Cardiac muscle cell (in vitro differentiated cells and primary cell): Measurements from ENCODE around the gene NFATC4. TPM values are rescaled to one million over a fixed set of nuclear protein-coding genes. Genes with fewer than 3 reads are reported as not detected.

Experiments used
- DNase-seq, 2 donors: peaks; one replicate each; pipeline versions ENCODE4 v3.0.0 to v3.0.0-alpha.2; 2010 to 2017; ENCODE audit warnings: low read depth in 1 of 2, low spot score in 1 of 2
- H3K27ac ChIP-seq: fragments of 200-600 bp; sonication (generic); 2 replicates; pipeline ENCODE4 v1.5.1; 2016
- H3K27me3 ChIP-seq: fragments of 200-600 bp; sonication (generic); 2 replicates; pipeline ENCODE4 v1.6.0; 2016; ENCODE audit warnings: control low read depth
- H3K36me3 ChIP-seq: fragments of 200-600 bp; sonication (generic); 2 replicates; pipeline ENCODE4 v1.5.1; 2016; ENCODE audit warnings: control low read depth
- H3K4me1 ChIP-seq: fragments of 200-600 bp; sonication (generic); 2 replicates; pipeline ENCODE4 v1.8.1; 2017; ENCODE audit warnings: low read depth, mild to moderate bottlenecking, mixed run types
- H3K4me3 ChIP-seq: fragments of 200-600 bp; sonication (generic); 2 replicates; pipeline ENCODE4 v1.5.1; 2016; ENCODE audit warnings: mild to moderate bottlenecking
- H3K9me3 ChIP-seq: fragments of 200-600 bp; sonication (generic); 2 replicates; pipeline ENCODE4 v1.5.1; 2017; ENCODE audit warnings: low read depth, mild to moderate bottlenecking, control low read depth
- polyA plus RNA-seq: library from polyadenylated mRNA; unstranded; fragments of >200 nt; fragmentation: Nextera tagmentation; extraction: Ambion mirVana; gene quantifications from 2 replicates; pipeline ENCODE4 v1.2.1, GENCODE V29; 2016
- total RNA-seq: library from RNA; depleted of rRNA; stranded (reverse); fragments of >200 nt; gene quantifications from 2 replicates; pipeline ENCODE4 v1.2.3, GENCODE V29; 2016
- TF ChIP-seq, protein P1 (sequence below): IDR thresholded peaks from 2 replicates; pipeline ENCODE4 v1.5.1; 2012; ENCODE audit warnings: low read depth, mild to moderate bottlenecking, low read length

NFATC4 gene
- total and polyA plus RNA-seq, 2 experiments from 2014 or later = 83.2 to 117 TPM

DNA sequence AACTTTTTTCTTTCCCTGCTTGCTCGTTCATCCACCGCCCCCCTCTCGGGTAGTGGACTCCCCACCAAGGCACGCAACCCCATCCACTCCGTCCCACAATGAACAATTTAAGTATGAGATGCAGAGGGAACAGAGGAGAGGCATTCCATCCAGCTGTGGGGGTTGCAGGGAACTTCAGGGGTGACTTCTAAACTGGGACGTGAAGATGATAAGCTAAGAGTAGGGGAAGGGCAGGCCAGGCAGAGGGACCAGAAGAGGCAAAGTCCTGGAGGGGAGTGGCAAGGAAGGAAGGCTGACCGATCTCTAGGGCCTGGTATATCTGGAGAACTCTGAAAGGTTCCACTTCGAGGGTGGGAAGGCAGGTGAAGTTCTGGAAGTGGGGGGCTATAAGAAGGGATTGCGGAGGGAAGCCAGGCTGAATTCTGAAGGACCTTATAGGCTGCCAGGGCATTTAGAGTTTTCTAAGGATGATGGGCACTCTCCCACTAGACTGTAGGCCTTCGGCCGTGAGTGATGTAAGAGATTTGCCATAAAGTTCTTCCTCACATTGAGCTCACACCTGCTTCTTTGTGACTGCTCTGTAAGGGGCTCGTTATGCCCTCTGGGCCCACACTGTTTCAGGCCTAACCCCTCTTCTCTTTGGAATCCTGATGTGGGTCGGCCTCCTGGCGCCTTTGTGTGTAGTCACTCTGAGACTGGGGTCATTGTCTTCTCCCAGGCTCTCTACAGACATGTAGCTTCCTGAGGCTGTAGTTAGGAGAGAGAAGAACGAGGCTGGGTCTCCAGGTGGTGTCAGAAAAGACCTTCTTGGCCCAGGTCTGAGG is 12.1 kb downstream of the NFATC4 start:
- Histone ChIP-seq H3K4me1 (no peaks in the 10 kb centered on the region), H3K27me3 (no peaks in the 10 kb centered on the region), H3K36me3 (no peaks in the 10 kb centered on the region), H3K27ac (no peak overlapping the region), H3K4me3 (no peak overlapping the region), H3K9me3 (no peaks in the 10 kb centered on the region)
- TF ChIP-seq, protein P1, sequence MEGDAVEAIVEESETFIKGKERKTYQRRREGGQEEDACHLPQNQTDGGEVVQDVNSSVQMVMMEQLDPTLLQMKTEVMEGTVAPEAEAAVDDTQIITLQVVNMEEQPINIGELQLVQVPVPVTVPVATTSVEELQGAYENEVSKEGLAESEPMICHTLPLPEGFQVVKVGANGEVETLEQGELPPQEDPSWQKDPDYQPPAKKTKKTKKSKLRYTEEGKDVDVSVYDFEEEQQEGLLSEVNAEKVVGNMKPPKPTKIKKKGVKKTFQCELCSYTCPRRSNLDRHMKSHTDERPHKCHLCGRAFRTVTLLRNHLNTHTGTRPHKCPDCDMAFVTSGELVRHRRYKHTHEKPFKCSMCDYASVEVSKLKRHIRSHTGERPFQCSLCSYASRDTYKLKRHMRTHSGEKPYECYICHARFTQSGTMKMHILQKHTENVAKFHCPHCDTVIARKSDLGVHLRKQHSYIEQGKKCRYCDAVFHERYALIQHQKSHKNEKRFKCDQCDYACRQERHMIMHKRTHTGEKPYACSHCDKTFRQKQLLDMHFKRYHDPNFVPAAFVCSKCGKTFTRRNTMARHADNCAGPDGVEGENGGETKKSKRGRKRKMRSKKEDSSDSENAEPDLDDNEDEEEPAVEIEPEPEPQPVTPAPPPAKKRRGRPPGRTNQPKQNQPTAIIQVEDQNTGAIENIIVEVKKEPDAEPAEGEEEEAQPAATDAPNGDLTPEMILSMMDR = no peak
- DNase-seq = no peak

DNA sequence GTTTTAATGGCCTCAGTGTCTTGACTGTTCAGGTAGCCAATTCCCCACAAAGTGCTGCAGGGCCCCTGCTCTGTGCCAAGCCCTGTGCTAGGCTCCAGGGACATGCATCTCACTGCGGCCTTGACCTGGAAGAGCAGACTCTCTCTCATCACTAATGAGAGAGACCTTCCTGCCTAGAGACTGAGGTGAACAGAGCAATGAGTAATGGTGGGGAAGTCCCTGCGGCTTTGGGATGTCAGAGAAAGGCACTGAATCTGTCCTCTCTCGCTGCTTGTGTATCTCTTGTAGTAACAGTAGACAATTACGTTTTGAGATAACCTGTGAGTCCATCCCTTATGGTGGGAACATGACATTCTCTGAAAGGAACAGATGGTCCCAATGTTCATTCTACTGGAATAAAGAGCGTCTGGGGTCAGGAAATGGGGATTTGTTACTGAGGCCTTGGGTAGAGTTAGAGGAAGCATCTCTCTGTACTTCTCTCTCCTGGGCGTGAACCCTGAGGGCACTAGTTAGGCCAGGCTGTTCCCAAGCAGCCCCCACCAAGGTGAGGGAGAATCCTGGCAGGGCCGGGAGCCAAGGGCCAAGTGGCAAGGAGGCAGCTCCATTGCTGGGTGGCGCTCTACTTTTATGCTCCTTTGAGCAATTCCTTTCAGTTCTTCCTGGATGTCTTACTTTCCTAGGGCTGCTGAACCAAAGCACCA is 13.5 kb downstream of the NFATC4 start:
- no peak overlapping the region for H3K4me3 ChIP-seq
- H3K4me1 ChIP-seq = no peaks in the 10 kb centered on the region
- DNase-seq = no peak
- H3K27ac ChIP-seq = no peak overlapping the region
- H3K27me3 ChIP-seq = no peaks in the 10 kb centered on the region
- H3K9me3 ChIP-seq = no peaks in the 10 kb centered on the region
- no peaks in the 10 kb centered on the region for H3K36me3 ChIP-seq
- TF ChIP-seq, protein P1 = no peak

DNA sequence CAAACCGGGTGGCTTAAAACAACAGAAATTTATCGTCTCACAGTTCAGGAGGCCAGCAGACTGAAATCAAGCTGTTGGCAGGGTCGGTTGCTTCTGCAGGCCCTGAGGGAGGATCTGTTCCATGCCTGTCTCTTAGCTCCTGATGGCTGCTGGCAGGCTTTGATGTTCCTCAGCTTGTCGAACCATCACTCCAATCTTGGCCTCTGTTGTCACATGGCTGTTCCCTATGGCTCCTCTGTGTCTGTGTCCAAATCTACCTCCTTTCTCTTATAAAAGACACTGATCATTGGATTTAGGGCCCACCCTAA is 14.0 kb downstream of the NFATC4 start:
- no peak for DNase-seq

DNA sequence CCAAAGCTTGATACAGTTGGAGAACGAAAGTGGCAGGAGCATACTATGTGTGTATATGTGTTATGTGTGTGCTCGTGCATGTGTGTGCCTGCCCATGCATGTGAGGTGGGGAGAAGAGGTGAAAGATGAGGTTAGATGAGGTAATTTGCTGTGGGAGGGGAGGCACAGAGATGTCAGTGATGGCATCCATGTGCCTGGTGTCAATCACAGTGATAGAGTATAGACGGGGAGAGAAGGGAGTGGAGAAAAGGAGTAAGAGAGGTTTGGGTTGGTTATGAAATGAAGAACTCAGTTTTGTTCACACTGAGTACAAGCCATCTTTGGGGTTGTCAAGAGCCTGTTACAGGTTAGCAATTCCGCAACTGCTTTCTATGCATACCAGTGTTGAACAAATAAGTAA is 16.2 kb downstream of the NFATC4 start:
- no peak for DNase-seq
- Histone ChIP-seq H3K4me1 (no peaks in the 10 kb centered on the region), H3K9me3 (no peaks in the 10 kb centered on the region), H3K27ac (no peak overlapping the region), H3K36me3 (no peaks in the 10 kb centered on the region), H3K27me3 (no peaks in the 10 kb centered on the region), H3K4me3 (no peak overlapping the region)
- TF ChIP-seq, protein P1 = no peak

More for the DNA sequence above, 14.0 kb downstream of the NFATC4 start:
- Histone ChIP-seq H3K9me3 (no peaks in the 10 kb centered on the region), H3K27ac (no peak overlapping the region), H3K27me3 (no peaks in the 10 kb centered on the region), H3K4me3 (no peak overlapping the region), H3K36me3 (no peaks in the 10 kb centered on the region), H3K4me1 (no peaks in the 10 kb centered on the region)
- TF ChIP-seq, protein P1 = no peak

DNA sequence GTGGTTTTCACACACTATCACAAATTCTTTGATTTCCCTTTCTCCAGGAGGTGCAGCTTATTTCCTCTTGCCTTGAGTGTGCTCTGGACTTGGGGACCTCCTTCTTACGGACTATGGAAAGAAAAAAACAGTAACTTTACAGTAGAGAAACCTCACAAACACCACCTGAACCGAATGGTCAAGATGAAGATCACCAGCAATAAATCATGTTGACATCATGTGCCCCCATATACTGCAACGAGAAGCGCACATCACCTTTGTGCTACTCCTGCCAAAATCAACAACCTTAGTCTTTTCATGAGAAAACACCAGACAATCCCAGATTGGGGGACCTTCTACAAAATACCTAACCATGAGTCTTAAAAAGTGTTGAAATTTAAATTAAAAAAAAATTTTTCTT is 17.5 kb downstream of the NFATC4 start:
- H3K27me3 ChIP-seq = no peaks in the 10 kb centered on the region
- TF ChIP-seq, protein P1 = no peak

More for the DNA sequence above, 17.5 kb downstream of the NFATC4 start:
- no peak overlapping the region for H3K27ac ChIP-seq
- H3K9me3 ChIP-seq = no peaks in the 10 kb centered on the region
- H3K4me3 ChIP-seq = no peak overlapping the region
- no peak for DNase-seq
- no peaks in the 10 kb centered on the region for H3K36me3 ChIP-seq
- no peaks in the 10 kb centered on the region for H3K4me1 ChIP-seq
